ENCODE data around the gene EPB41L5.

EPB41L5 gene

DNA sequence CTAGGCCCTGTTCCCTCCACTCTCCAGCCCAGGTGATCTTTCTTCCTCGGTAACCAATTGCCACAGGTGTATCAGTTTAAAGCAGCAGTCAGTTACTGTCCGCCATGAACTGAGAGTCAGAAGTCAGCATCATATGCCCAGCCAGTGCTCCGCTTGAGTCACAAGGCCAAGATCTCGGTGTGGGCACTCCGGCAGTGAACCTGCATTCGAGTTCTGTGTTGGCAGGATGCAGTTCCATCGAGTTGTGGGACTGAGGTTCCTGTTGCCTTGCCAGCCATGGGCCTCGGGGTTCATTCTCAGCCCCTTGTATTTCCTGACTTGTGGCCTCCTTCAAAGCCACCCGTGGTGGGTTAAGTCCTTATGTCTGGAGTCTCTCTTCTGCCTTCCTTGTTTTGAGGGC is 213.4 kb downstream of the EPB41L5 start:
- DNase-seq: no peak

- no peak for DNase-seq
Measured at GRCh38 chr2:120227111-120227991, 214.5 kb downstream of the EPB41L5 start.

GRCh38 chr2:120228503-120228902 is 215.6 kb downstream of the EPB41L5 start:
- no peak for DNase-seq

Measured in NCI-H1436 treated with DMSO at 0.1 percent for 48 hours (cell line).